Measurements from ENCODE around the gene SULF2. TPM values are rescaled to one million over a fixed set of nuclear protein-coding genes. Genes with fewer than 3 reads are reported as not detected.

Gene SULF2
- total and polyA plus RNA-seq, 9 of the 15 experiments (the other 6 are each of a cell fraction or from before 2014, with no cell fraction given): 0.33 TPM; not detected in 8

GRCh38 chr20:47782076-47782475, 3.2 kb downstream of the SULF2 start (continued):
- TF ChIP-seq ATF3 (IDR thresholded peaks at IDR 0.05): no peak
- TF ChIP-seq ATF3 (CRISPR knock-in tag; conservative IDR thresholded peaks at IDR 0.05): no peak
- no peak for TF ChIP-seq ARHGAP35 (IDR thresholded peaks at IDR 0.05; ENCODE audit: partially characterized antibody)
- no peak for TF ChIP-seq STAT5B (CRISPR knock-in tag; IDR thresholded peaks at IDR 0.05)
- no peak for TF ChIP-seq ZSCAN29 (IDR thresholded peaks at IDR 0.05)
- TF ChIP-seq ETS1 (conservative IDR thresholded peaks at IDR 0.05; ENCODE audit: control insufficient read depth, low read depth, low read length): no peak
- TF ChIP-seq NFYB (IDR thresholded peaks at IDR 0.05; ENCODE audit: extremely low read depth, insufficient read length): no peak

- no peak overlapping the region for H3K27ac ChIP-seq (ENCODE audit: extremely low read depth, low read depth, low read length)
- FAIRE-seq: no peak
- H3K9ac ChIP-seq (ENCODE audit: insufficient read depth in 1 of 2, low read depth in 2 of 2, low read length in 2 of 2): no peak overlapping the region
- POLR2A ChIA-PET: no interaction called here
- TF ChIP-seq ID3 (CRISPR knock-in tag; IDR thresholded peaks at IDR 0.05) (no peak), ID3 (tag; IDR thresholded peaks at IDR 0.05) (no peak), PKNOX1 (IDR thresholded peaks at IDR 0.05) (no peak), CREBBP (IDR thresholded peaks at IDR 0.05; ENCODE audit: low read depth, low read length) (no peak), NR2C2 (CRISPR knock-in tag; IDR thresholded peaks at IDR 0.05) (no peak), NR2C2 (tag; IDR thresholded peaks at IDR 0.05) (no peak)
- intact Hi-C loops (cut with micrococcal nuclease) (no loop called here), in situ Hi-C loops (cut with MboI) (no loop called here)
- no TSS peak for BruUV-seq (replicated peaks)
- H3K36me3 ChIP-seq (ENCODE audit: control insufficient read depth, insufficient read depth, low read length): no peaks in the 10 kb centered on the region
- CTCF ChIA-PET (ENCODE audit: low intra/inter-chr PET ratio): no interaction called here
- H3K4me1 ChIP-seq (replicated peaks in 1 of 2; ENCODE audit: control insufficient read depth in 2 of 2, insufficient read depth in 2 of 2, low read length in 2 of 2): peaks cover 0 to 7% of the 10 kb centered on the region in 2 experiments; a peak in 1 of 5 replicates
- no peak for DNase-seq (ENCODE audit: extremely low read depth in 1 of 4, low spot score in 3 of 4)
- no peaks in the 10 kb centered on the region for H3K9me1 ChIP-seq (ENCODE audit: control insufficient read depth, insufficient read depth, low read length)
- no peak overlapping the region for H3K4me2 ChIP-seq (ENCODE audit: insufficient read depth, low read length)
- peaks cover 7 to 44% of the 10 kb centered on the region in 2 experiments; a peak in 4 of 5 replicates for H3K27me3 ChIP-seq (ENCODE audit: control insufficient read depth in 2 of 2, insufficient read depth in 2 of 2, low read length in 2 of 2)
- H2AFZ ChIP-seq (ENCODE audit: low read depth, low read length): no peak overlapping the region
- H3K79me2 ChIP-seq (ENCODE audit: control insufficient read depth, insufficient read depth, low read length): no peaks in the 10 kb centered on the region
- 0% methylated on average over 4 of the region's 4 CpGs for WGBS (ENCODE audit: insufficient coverage, low coverage, missing lambda C conversion rate)
- no peak overlapping the region for H3K4me3 ChIP-seq
- ATAC-seq: no peak
- H3K9me3 ChIP-seq (replicated peaks; ENCODE audit: control insufficient read depth, insufficient read depth, low read depth, low read length): no peaks in the 10 kb centered on the region
- no peaks in the 10 kb centered on the region for H4K20me1 ChIP-seq (replicated peaks; ENCODE audit: control insufficient read depth, insufficient read depth, low read length)
Observed at GRCh38 chr20:47781632-47782031, 3.6 kb downstream of the SULF2 start.
